Spleen (tissue), 7 donors: ENCODE data around the gene CFAP58.

Experiments used
- CTCF ChIP-seq, 11 experiments: fragments of 200-600 bp in 7 of 11; fragments of 450-650 bp in 4 of 11; sonication (generic) in 4 of 11; IDR thresholded peaks in 8 of 11; conservative IDR thresholded peaks in 3 of 11; 1 replicate in 7 of 11; 2 replicates in 4 of 11; pipeline versions ENCODE4 v1.4.0 to v1.8.0; 2016 to 2021; ENCODE audit warnings: antibody characterized with exemption in 11 of 11, inconsistent platforms in 4 of 11, mild to moderate bottlenecking in 1 of 11
- POLR2A ChIP-seq, 3 donors: fragments of 450-650 bp; IDR thresholded peaks; one replicate each; pipeline ENCODE4 v1.5.1; 2017; ENCODE audit warnings: antibody characterized with exemption in 3 of 3, mild to moderate bottlenecking in 1 of 3
- POLR2AphosphoS5 ChIP-seq, 3 donors: sonication (generic); formaldehyde crosslinking; IDR thresholded peaks; one replicate each; pipeline ENCODE4 v1.5.1; 2017; ENCODE audit warnings: antibody characterized with exemption in 3 of 3
- donor health status: DM: no; HTN: no; CAD: no; lungs with moderate emphysema.
- donor health status: DM: no; HTN: no; CAD: no.
- donor health status: DM: no; HTN: no; CAD: no.

GRCh38 chr10:104336821-104337467 is 16.7 kb upstream of the CFAP58 start:
- TF ChIP-seq CTCF (IDR thresholded peaks at IDR 0.05 in 8 of 11, conservative IDR thresholded peaks at IDR 0.05 in 3 of 11) (no peak), POLR2AphosphoS5 (IDR thresholded peaks at IDR 0.05) (no peak), POLR2A (IDR thresholded peaks at IDR 0.05) (no peak)
